Dermis blood vessel endothelial cell (primary cell): ENCODE results near the gene FBN1. TPM values are rescaled to one million over a fixed set of nuclear protein-coding genes. Genes with fewer than 3 reads are reported as not detected.
A peak's percentile ranks its signal among the peaks of the same experiment; 100 is the strongest.

ENCODE experiments used
- DNase-seq: peaks from one replicate; pipeline ENCODE4 v3.0.0; 2010
- total RNA-seq: library from RNA; depleted of rRNA; stranded (reverse); fragments of >200 nt; gene quantifications from 2 replicates; pipeline ENCODE4 v1.2.3, GENCODE V29; 2014

FBN1 gene
- total RNA-seq, 1 donor from 2014 or later, result 122 TPM

GRCh38 chr15:48548455-48548854 lies 97.1 kb downstream of the FBN1 start:
- DNase-seq, result no peak

GRCh38 chr15:48547286-48547685 lies 98.2 kb downstream of the FBN1 start:
- DNase-seq, result peak; percentile 79

- no peak for DNase-seq
These were observed 99.2 kb downstream of the FBN1 start for GRCh38 chr15:48546296-48546695.

- DNase-seq, result no peak
These were observed 100.7 kb downstream of the FBN1 start for GRCh38 chr15:48544778-48545177.

- DNase-seq, result peak; percentile 33
These were observed 103.9 kb downstream of the FBN1 start for GRCh38 chr15:48541341-48542278.

GRCh38 chr15:48540756-48541155 lies 104.8 kb downstream of the FBN1 start:
- DNase-seq, result no peak

- no peak for DNase-seq
These were observed 106.6 kb downstream of the FBN1 start for GRCh38 chr15:48538941-48539340.

GRCh38 chr15:48537271-48538113 lies 108.0 kb downstream of the FBN1 start:
- peak; percentile 53 for DNase-seq

- DNase-seq, result peak; percentile 91
These were observed 108.8 kb downstream of the FBN1 start for GRCh38 chr15:48536681-48537091.

- DNase-seq, result peak; percentile 30
These were observed 111.5 kb downstream of the FBN1 start for GRCh38 chr15:48533982-48534381.

GRCh38 chr15:48532946-48533345 lies 112.6 kb downstream of the FBN1 start:
- no peak for DNase-seq

GRCh38 chr15:48530528-48530927 lies 115.0 kb downstream of the FBN1 start:
- DNase-seq, result no peak

GRCh38 chr15:48528921-48529320 lies 116.6 kb downstream of the FBN1 start:
- DNase-seq, result no peak

- DNase-seq, result no peak
These were observed 118.0 kb downstream of the FBN1 start for GRCh38 chr15:48527517-48527916.

- DNase-seq, result no peak
These were observed 122.6 kb downstream of the FBN1 start for GRCh38 chr15:48522911-48523310.

- no peak for DNase-seq
These were observed 123.4 kb downstream of the FBN1 start for GRCh38 chr15:48522123-48522522.

GRCh38 chr15:48520376-48521155 lies 124.9 kb downstream of the FBN1 start:
- peak; percentile 74 for DNase-seq

- no peak for DNase-seq
These were observed 129.4 kb downstream of the FBN1 start for GRCh38 chr15:48516121-48516520.

GRCh38 chr15:48515500-48515899 lies 130.0 kb downstream of the FBN1 start:
- no peak for DNase-seq

GRCh38 chr15:48514103-48514816 lies 131.2 kb downstream of the FBN1 start:
- DNase-seq, result no peak

GRCh38 chr15:48510976-48511375 lies 134.5 kb downstream of the FBN1 start:
- peak; percentile 11 for DNase-seq
